Esophagus mucosa (tissue), 1 donor: Measurements from ENCODE around the gene MYH6. TPM values are rescaled to one million over a fixed set of nuclear protein-coding genes. Genes with fewer than 3 reads are reported as not detected.
"Not testable (repeated sequence)": the region's sequence is repeated elsewhere in the genome, so short reads cannot be mapped to it uniquely, and the experiment has no call there.

Experiments
- ATAC-seq: fragments of 200-7000 bp; cut with Tn5 transposase; one replicate; pipeline ENCODE4 v1.9.1; 2020
- total RNA-seq: library from RNA; stranded (reverse); gene quantifications from one replicate; pipeline ENCODE4 v1.2.4, GENCODE V29; 2023
- donor health status: DM: yes; HTN: yes; CAD: no.

Gene MYH6
- total RNA-seq, 1 donor from 2014 or later, result not detected

- ATAC-seq, result no peak
These were observed 27.7 kb upstream of the MYH6 start, which contains the start of gene MYH7 for GRCh38 chr14:23435543-23436326. Gene MYH7 (minus strand): TSS chr14:23435660. CDS start chr14:23433732, 1,928 bp downstream.

GRCh38 chr14:23434488-23435222, 26.6 kb upstream of the MYH6 start:
- ATAC-seq, result no peak

- no peak for ATAC-seq
These were observed 25.4 kb upstream of the MYH6 start for GRCh38 chr14:23433457-23433856.

- ATAC-seq, result no peak
These were observed 24.9 kb upstream of the MYH6 start for GRCh38 chr14:23432946-23433345.

GRCh38 chr14:23432102-23432925, 24.2 kb upstream of the MYH6 start:
- no peak for ATAC-seq

- ATAC-seq, result no peak
These were observed 23.4 kb upstream of the MYH6 start for GRCh38 chr14:23431486-23431885.

- ATAC-seq, result no peak
These were observed 22.6 kb upstream of the MYH6 start for GRCh38 chr14:23430723-23431085.

GRCh38 chr14:23430016-23430722, 22.1 kb upstream of the MYH6 start:
- ATAC-seq, result no peak

GRCh38 chr14:23428686-23429495, 20.8 kb upstream of the MYH6 start:
- no peak for ATAC-seq

GRCh38 chr14:23425798-23426197, 17.7 kb upstream of the MYH6 start:
- not testable (repeated sequence) for ATAC-seq

GRCh38 chr14:23425169-23425568, 17.1 kb upstream of the MYH6 start:
- ATAC-seq, result no peak

- no peak for ATAC-seq
These were observed 15.6 kb upstream of the MYH6 start for GRCh38 chr14:23423657-23424056.

- ATAC-seq, result no peak
These were observed 13.5 kb upstream of the MYH6 start for GRCh38 chr14:23421594-23421993.

- not testable (repeated sequence) for ATAC-seq
These were observed 11.6 kb upstream of the MYH6 start for GRCh38 chr14:23419646-23420045.

GRCh38 chr14:23418021-23418420, 9.9 kb upstream of the MYH6 start:
- no peak for ATAC-seq

GRCh38 chr14:23417269-23417668, 9.2 kb upstream of the MYH6 start:
- ATAC-seq, result not testable (repeated sequence)

- no peak for ATAC-seq
These were observed 8.7 kb upstream of the MYH6 start for GRCh38 chr14:23416801-23417200.

GRCh38 chr14:23415821-23416778, 8.0 kb upstream of the MYH6 start:
- ATAC-seq, result no peak

GRCh38 chr14:23414906-23415820, 7.1 kb upstream of the MYH6 start:
- ATAC-seq, result no peak
